Lower lobe of right lung (tissue), 2 donors: ENCODE measurements around the gene LILRB3. TPM values are rescaled to one million over a fixed set of nuclear protein-coding genes. Genes with fewer than 3 reads are reported as not detected.

Experiments
- ATAC-seq, 2 donors: fragments of 200-7000 bp; cut with Tn5 transposase; one replicate each; pipeline ENCODE4 v1.9.1; 2020 to 2022; ENCODE audit warnings: mild to moderate bottlenecking in 2 of 2, moderate library complexity in 2 of 2
- DNase-seq: peaks from one replicate; pipeline ENCODE4 v3.0.0-alpha.2; 2020
- H3K27ac ChIP-seq: fragments of 200-600 bp; one replicate; pipeline ENCODE4 v1.8.0; 2022
- H3K27me3 ChIP-seq: fragments of 200-600 bp; one replicate; pipeline ENCODE4 v1.8.0; 2022; ENCODE audit warnings: low read depth
- H3K36me3 ChIP-seq: fragments of 200-600 bp; one replicate; pipeline ENCODE4 v1.8.0; 2022; ENCODE audit warnings: mild to moderate bottlenecking
- H3K4me1 ChIP-seq: fragments of 200-600 bp; one replicate; pipeline ENCODE4 v1.8.0; 2022
- H3K4me3 ChIP-seq: fragments of 200-600 bp; one replicate; pipeline ENCODE4 v1.8.0; 2022; ENCODE audit warnings: mild to moderate bottlenecking
- H3K9me3 ChIP-seq: fragments of 200-600 bp; one replicate; pipeline ENCODE4 v1.8.0; 2022
- intact Hi-C: fragments of 100-400 bp; cut with DNase I; formaldehyde crosslinking; loops from one replicate; pipeline ENCODE4 v1.11.0; 2022
- total RNA-seq: library from RNA; stranded (reverse); fragmentation: NEBNext Ultra II Directional; extraction: Animal tissue kit (Norgen Biotek cat#: 25700); gene quantifications from one replicate; pipeline ENCODE4 v1.2.1, GENCODE V29; 2021
- TF ChIP-seq, protein P1 (sequence below): fragments of 200-600 bp; IDR thresholded peaks from one replicate; pipeline ENCODE4 v1.8.0; 2022; ENCODE audit warnings: antibody characterized with exemption, mild to moderate bottlenecking
- donor health status: DM: no; HTN: yes; CAD: no; lungs with severe emphysema.

Gene LILRB3
- total RNA-seq, 1 donor from 2014 or later: 85.6 TPM

DNA sequence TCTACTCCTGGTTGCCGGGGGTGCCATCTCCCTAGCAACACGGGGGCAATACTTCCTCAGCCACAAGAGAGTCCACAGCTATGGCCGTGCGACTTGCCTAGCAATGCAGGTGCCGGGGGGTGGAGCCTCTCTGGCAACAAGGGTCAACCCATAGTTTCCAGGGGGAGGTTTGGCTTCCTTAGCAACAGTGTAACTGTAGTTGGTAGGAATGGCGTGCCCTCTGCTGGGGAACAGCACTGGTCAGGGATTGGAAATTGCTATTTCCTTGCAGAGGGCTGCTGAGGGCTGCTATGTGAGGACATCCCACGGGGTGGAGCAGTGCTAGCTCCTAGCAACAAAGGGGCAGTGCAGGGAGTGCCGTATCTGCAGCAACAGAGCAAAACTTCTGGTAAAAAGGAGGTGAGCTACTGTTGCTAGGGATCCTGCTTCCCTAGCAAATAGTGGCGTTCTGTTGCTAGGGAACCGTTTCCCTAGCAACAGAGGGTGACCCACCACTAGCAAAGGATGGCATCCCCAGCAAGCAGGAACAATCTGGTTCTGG lies 42.8 kb downstream of the LILRB3 start:
- Histone ChIP-seq H3K36me3 (peaks cover 38% of the 10 kb centered on the region), H3K4me1 (no peaks in the 10 kb centered on the region), H3K4me3 (no peak overlapping the region), H3K27me3 (no peaks in the 10 kb centered on the region), H3K9me3 (no peaks in the 10 kb centered on the region), H3K27ac (no peak overlapping the region)
- intact Hi-C loops: no loop called here
- TF ChIP-seq, protein P1, sequence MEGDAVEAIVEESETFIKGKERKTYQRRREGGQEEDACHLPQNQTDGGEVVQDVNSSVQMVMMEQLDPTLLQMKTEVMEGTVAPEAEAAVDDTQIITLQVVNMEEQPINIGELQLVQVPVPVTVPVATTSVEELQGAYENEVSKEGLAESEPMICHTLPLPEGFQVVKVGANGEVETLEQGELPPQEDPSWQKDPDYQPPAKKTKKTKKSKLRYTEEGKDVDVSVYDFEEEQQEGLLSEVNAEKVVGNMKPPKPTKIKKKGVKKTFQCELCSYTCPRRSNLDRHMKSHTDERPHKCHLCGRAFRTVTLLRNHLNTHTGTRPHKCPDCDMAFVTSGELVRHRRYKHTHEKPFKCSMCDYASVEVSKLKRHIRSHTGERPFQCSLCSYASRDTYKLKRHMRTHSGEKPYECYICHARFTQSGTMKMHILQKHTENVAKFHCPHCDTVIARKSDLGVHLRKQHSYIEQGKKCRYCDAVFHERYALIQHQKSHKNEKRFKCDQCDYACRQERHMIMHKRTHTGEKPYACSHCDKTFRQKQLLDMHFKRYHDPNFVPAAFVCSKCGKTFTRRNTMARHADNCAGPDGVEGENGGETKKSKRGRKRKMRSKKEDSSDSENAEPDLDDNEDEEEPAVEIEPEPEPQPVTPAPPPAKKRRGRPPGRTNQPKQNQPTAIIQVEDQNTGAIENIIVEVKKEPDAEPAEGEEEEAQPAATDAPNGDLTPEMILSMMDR: no peak
- ATAC-seq (peak in 1 of 2 donors; percentile 36), DNase-seq (peak; percentile 47)

GRCh38 chr19:54179262-54179852 lies 43.5 kb downstream of the LILRB3 start:
- no peaks in the 10 kb centered on the region for H3K4me1 ChIP-seq
- intact Hi-C loops: no loop called here

DNA sequence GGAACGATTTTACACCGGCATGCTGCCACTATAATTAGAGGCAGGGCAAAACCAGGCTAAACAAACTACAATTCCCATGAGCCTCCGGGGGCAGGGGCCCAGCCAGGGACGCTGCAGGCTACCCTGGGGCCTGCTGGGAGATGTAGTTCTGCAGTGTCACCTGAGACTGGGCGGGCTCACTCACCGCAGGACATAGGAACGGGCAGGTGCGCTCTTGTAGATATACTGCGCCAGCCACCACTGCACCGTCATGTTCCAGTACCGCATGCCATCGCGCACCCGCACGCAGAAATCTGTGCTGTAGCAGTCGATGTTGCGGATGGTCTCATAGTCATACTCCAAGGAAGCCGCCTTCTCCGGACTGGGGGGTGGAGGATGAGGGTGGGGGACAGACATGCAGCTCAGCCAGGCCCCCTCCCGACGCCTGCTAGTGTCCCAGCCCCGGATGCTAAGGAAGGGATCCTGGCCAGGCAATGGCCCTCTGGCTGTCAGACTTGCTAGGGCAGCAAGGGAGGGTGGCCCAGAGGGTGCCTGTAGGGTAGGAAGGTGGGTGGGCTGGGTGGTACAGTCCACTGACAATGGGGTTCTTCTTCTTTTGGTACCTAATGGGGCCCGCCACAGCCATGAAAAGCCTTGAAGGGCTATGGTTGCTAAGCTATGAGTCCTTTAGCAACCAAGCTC lies 44.1 kb downstream of the LILRB3 start:
- H3K4me1 ChIP-seq: no peaks in the 10 kb centered on the region
- peak; percentile 58 to 76 for ATAC-seq
- intact Hi-C loops: no loop called here
- TF ChIP-seq, protein P1: no peak
- no peaks in the 10 kb centered on the region for H3K9me3 ChIP-seq
- H3K27ac ChIP-seq: no peak overlapping the region
- H3K36me3 ChIP-seq: peaks cover 38% of the 10 kb centered on the region
- H3K4me3 ChIP-seq: no peak overlapping the region
- DNase-seq: no peak
- no peaks in the 10 kb centered on the region for H3K27me3 ChIP-seq

More at GRCh38 chr19:54179262-54179852, 43.5 kb downstream of the LILRB3 start:
- ATAC-seq (no peak), DNase-seq (no peak)
- Histone ChIP-seq H3K36me3 (peaks cover 38% of the 10 kb centered on the region), H3K4me3 (no peak overlapping the region), H3K9me3 (no peaks in the 10 kb centered on the region), H3K27me3 (no peaks in the 10 kb centered on the region), H3K27ac (no peak overlapping the region)
- TF ChIP-seq, protein P1: no peak

- Histone ChIP-seq H3K4me1 (no peaks in the 10 kb centered on the region), H3K4me3 (no peak overlapping the region), H3K36me3 (peaks cover 12% of the 10 kb centered on the region), H3K27me3 (no peaks in the 10 kb centered on the region), H3K9me3 (no peaks in the 10 kb centered on the region), H3K27ac (no peak overlapping the region)
- TF ChIP-seq, protein P1: no peak
- no peak for ATAC-seq
- DNase-seq: no peak
- intact Hi-C loops: no loop called here
Observed at GRCh38 chr19:54173951-54174834, 48.6 kb downstream of the LILRB3 start.

GRCh38 chr19:54173359-54173699 lies 49.5 kb downstream of the LILRB3 start:
- H3K4me1 ChIP-seq: peaks cover 2% of the 10 kb centered on the region
- TF ChIP-seq, protein P1: no peak
- intact Hi-C loops: no loop called here
- H3K27ac ChIP-seq: no peak overlapping the region
- no peaks in the 10 kb centered on the region for H3K27me3 ChIP-seq
- no peak for DNase-seq
- no peaks in the 10 kb centered on the region for H3K9me3 ChIP-seq
- ATAC-seq: no peak
- peaks cover 9% of the 10 kb centered on the region for H3K36me3 ChIP-seq
- peak overlapping the region; percentile 47 for H3K4me3 ChIP-seq
